SK-N-SH (cell line): ENCODE data around the gene SOWAHA. TPM values are rescaled to one million over a fixed set of nuclear protein-coding genes. Genes with fewer than 3 reads are reported as not detected.

Source experiments
- CTCF ChIA-PET: fragments of 300-600, 350-600 bp; formaldehyde crosslinking; extraction: SDS; loops from one replicate; lab custom pipeline; 2021; lab: Yijun Ruan, JAX
- POLR2A ChIA-PET: fragments of 350-600 bp; sonication (Branson Sonifier 250); formaldehyde crosslinking; extraction: SDS; loops from one replicate; lab custom pipeline; 2020; ENCODE audit warnings: antibody characterized with exemption, inconsistent platforms; lab: Yijun Ruan, JAX
- DNase-seq: peaks from one replicate; pipeline ENCODE4 v3.0.0; 2012
- H2AFZ ChIP-seq: fragments of 200-600 bp; sonication (generic); 2 replicates; pipeline ENCODE4 v1.8.1; 2016; ENCODE audit warnings: antibody characterized with exemption, mild to moderate bottlenecking, low read depth
- H3F3A ChIP-seq: fragments of 200-600 bp; sonication (generic); replicated peaks from 2 replicates; pipeline ENCODE3; 2016; ENCODE audit warnings: antibody characterized with exemption, mild to moderate bottlenecking; ENCODE audit not compliant: insufficient read depth
- H3K27ac ChIP-seq, 2 experiments: fragments of 200-500 bp in 1 of 2; fragments of 200-600 bp in 1 of 2; sonication (Bioruptor generic) in 1 of 2; sonication (generic), shearing (Covaris generic) in 1 of 2; 2 replicates each; pipeline versions ENCODE4 v1.5.1 to v1.6.1; 2014 to 2016; ENCODE audit warnings: low read depth in 2 of 2, inconsistent platforms in 1 of 2, low read length in 1 of 2, mild to moderate bottlenecking in 1 of 2, mixed read lengths in 1 of 2
- H3K27me3 ChIP-seq: fragments of 200-600 bp; sonication (generic), shearing (Covaris generic); 2 replicates; pipeline ENCODE4 v1.6.1; 2016; ENCODE audit warnings: mixed run types; ENCODE audit not compliant: insufficient read depth
- H3K36me3 ChIP-seq, 2 experiments: fragments of 200-500 bp in 1 of 2; fragments of 200-600 bp in 1 of 2; sonication (Bioruptor generic) in 1 of 2; sonication (generic) in 1 of 2; replicated peaks in 1 of 2; 2 replicates each; pipeline versions ENCODE3 to v1.5.1; 2014 to 2016; ENCODE audit warnings: low read length in 1 of 2, mild to moderate bottlenecking in 1 of 2; ENCODE audit not compliant: insufficient read depth in 2 of 2, control insufficient read depth in 1 of 2
- H3K4me1 ChIP-seq, 2 experiments: fragments of 200-500 bp in 1 of 2; fragments of 200-600 bp in 1 of 2; sonication (Bioruptor generic) in 1 of 2; sonication (generic), shearing (Covaris generic) in 1 of 2; 2 replicates each; pipeline versions ENCODE4 v1.5.1 to v1.6.1; 2014 to 2016; ENCODE audit warnings: low read depth in 1 of 2, low read length in 1 of 2, mixed run types in 1 of 2; ENCODE audit not compliant: insufficient read depth in 2 of 2, control insufficient read depth in 1 of 2
- H3K4me2 ChIP-seq: fragments of 200-600 bp; sonication (generic), shearing (Covaris generic); 2 replicates; pipeline ENCODE4 v1.6.1; 2017; ENCODE audit warnings: mixed run types
- H3K4me3 ChIP-seq, 2 experiments: fragments of 200-500 bp in 1 of 2; fragments of 200-600 bp in 1 of 2; sonication (Bioruptor generic) in 1 of 2; sonication (generic), shearing (Covaris generic) in 1 of 2; 2 replicates each; pipeline versions ENCODE4 v1.5.1 to v1.8.1; 2014 to 2016; ENCODE audit warnings: low read depth in 2 of 2, inconsistent platforms in 1 of 2, low read length in 1 of 2, mild to moderate bottlenecking in 1 of 2, mixed read lengths in 1 of 2, moderate library complexity in 1 of 2
- H3K79me2 ChIP-seq: fragments of 200-600 bp; sonication (generic); 2 replicates; pipeline ENCODE4 v1.8.1; 2017; ENCODE audit warnings: mild to moderate bottlenecking; ENCODE audit not compliant: insufficient read depth
- H3K9ac ChIP-seq: fragments of 200-600 bp; sonication (generic); 2 replicates; pipeline ENCODE4 v1.6.1; 2017; ENCODE audit warnings: mixed run types
- H3K9me2 ChIP-seq: fragments of 200-600 bp; sonication (generic); 2 replicates; pipeline ENCODE4 v1.6.1; 2017; ENCODE audit warnings: mixed run types
- H3K9me3 ChIP-seq: fragments of 200-600 bp; sonication (generic); 2 replicates; pipeline ENCODE4 v1.6.1; 2017; ENCODE audit warnings: mixed run types, mild to moderate bottlenecking, moderate library complexity
- H4K20me1 ChIP-seq: fragments of 200-600 bp; sonication (generic); 2 replicates; pipeline ENCODE4 v1.6.1; 2017; ENCODE audit warnings: mild to moderate bottlenecking, mixed run types; ENCODE audit not compliant: insufficient read depth
- CTCF ChIP-seq: fragments of 200-600 bp; sonication (generic); IDR thresholded peaks from 2 replicates; pipeline ENCODE4 v1.6.1; 2017; ENCODE audit warnings: antibody characterized with exemption, mild to moderate bottlenecking, moderate library complexity
- ELF1 ChIP-seq: IDR thresholded peaks from 2 replicates; pipeline ENCODE4 v1.4.0; 2012
- FOXJ3 ChIP-seq: sonication (generic); formaldehyde crosslinking; IDR thresholded peaks from 2 replicates; pipeline ENCODE4 v1.5.1; 2020; ENCODE audit warnings: mild to moderate bottlenecking, missing genetic modification reagents
- GABPA ChIP-seq: IDR thresholded peaks from 2 replicates; pipeline ENCODE4 v1.4.0; 2012; ENCODE audit warnings: low read depth, mild to moderate bottlenecking
- IRF3 ChIP-seq: fragments of 150-350 bp; IDR thresholded peaks from 2 replicates; pipeline ENCODE4 v1.6.1; 2016; ENCODE audit warnings: mild to moderate bottlenecking, low read depth, low read length
- JUND ChIP-seq: IDR thresholded peaks from 2 replicates; pipeline ENCODE4 v1.4.0; 2012
- MEF2A ChIP-seq: IDR thresholded peaks from 2 replicates; pipeline ENCODE4 v1.4.0; 2012; ENCODE audit warnings: low read depth, borderline replicate concordance
- MXI1 ChIP-seq: IDR thresholded peaks from 2 replicates; pipeline ENCODE4 v1.6.1; 2012; ENCODE audit warnings: mild to moderate bottlenecking, low read depth, low read length, improper control_type of control experiment
- NFIC ChIP-seq: IDR thresholded peaks from 2 replicates; pipeline ENCODE4 v1.4.0; 2012; ENCODE audit warnings: borderline replicate concordance
- PBX3 ChIP-seq: IDR thresholded peaks from 2 replicates; pipeline ENCODE4; 2012
- POLR2AphosphoS5 ChIP-seq: IDR thresholded peaks from 2 replicates; pipeline ENCODE4 v1.6.1; 2012; ENCODE audit warnings: low read depth, low read length
- RAD21 ChIP-seq: IDR thresholded peaks from 2 replicates; pipeline ENCODE4 v1.6.1; 2012; ENCODE audit warnings: mild to moderate bottlenecking, low read length
- REST ChIP-seq: IDR thresholded peaks from 2 replicates; pipeline ENCODE4 v1.6.1; 2012; ENCODE audit warnings: mild to moderate bottlenecking, low read depth, low read length, moderate library complexity
- RXRA ChIP-seq: IDR thresholded peaks from 2 replicates; pipeline ENCODE4 v1.4.0; 2012; ENCODE audit warnings: low read depth, mild to moderate bottlenecking, borderline replicate concordance
- SIN3A ChIP-seq: IDR thresholded peaks from 2 replicates; pipeline ENCODE4 v1.6.1; 2012; ENCODE audit warnings: low read depth, mild to moderate bottlenecking, low read length, moderate library complexity, borderline replicate concordance
- TAF1 ChIP-seq: IDR thresholded peaks from 2 replicates; pipeline ENCODE4 v1.6.1; 2012; ENCODE audit warnings: low read depth, mild to moderate bottlenecking, low read length, moderate library complexity, borderline replicate concordance
- WGBS: methylation state at CpG from one replicate; pipeline ENCODE4 v1.1.6; 2017; ENCODE audit warnings: low lambda C conversion rate; 5-methylcytosine and 5-hydroxymethylcytosine counted together
- polyA plus RNA-seq, 3 experiments: library from polyadenylated mRNA; depleted of rRNA; stranded (reverse); fragments of >200 nt; gene quantifications; 2 replicates each; pipeline ENCODE4 v1.2.3, GENCODE V29; 2012

The SOWAHA gene
- polyA plus RNA-seq, 1 of the 3 experiments (the other 2 are of a cell fraction), result 0.30 TPM

- TF ChIP-seq NFIC, result no peak
- TF ChIP-seq TAF1, result no peak
- no peak for TF ChIP-seq ELF1
- TF ChIP-seq IRF3, result no peak
- TF ChIP-seq MEF2A, result no peak
- no peak for TF ChIP-seq POLR2AphosphoS5
- TF ChIP-seq, all 33 proteins: peak for 0
Measured at GRCh38 chr5:132808448-132808847, 4.7 kb upstream of the SOWAHA start (continued).

- Histone ChIP-seq H3K4me1 (peaks cover 0 to 3% of the 10 kb centered on the region in 2 experiments; a peak in 2 of 4 replicates), H3K27ac (no peak overlapping the region), H3F3A (no peaks in the 10 kb centered on the region), H3K4me3 (no peak overlapping the region), H3K79me2 (no peaks in the 10 kb centered on the region), H4K20me1 (no peaks in the 10 kb centered on the region), H3K9me2 (no peaks in the 10 kb centered on the region), H3K9ac (no peak overlapping the region), H3K36me3 (no peaks in the 10 kb centered on the region), H3K4me2 (no peak overlapping the region), H3K27me3 (no peaks in the 10 kb centered on the region), H2AFZ (no peak overlapping the region), H3K9me3 (no peaks in the 10 kb centered on the region)
- TF ChIP-seq CTCF (no peak), JUND (no peak), GABPA (no peak), RXRA (no peak), PBX3 (no peak), SIN3A (no peak), TAF1 (no peak)
- no peak for DNase-seq
- WGBS, result 20% methylated on average over 2 of the region's 3 CpGs
- ChIA-PET CTCF (interaction anchor here (1.0 to 3.1 kb wide), 7 partner anchors 11 to 282 kb away, joined by 3 to 25 read pairs (median 3); no protein-coding TSS in a partner anchor), POLR2A (no interaction called here)
Measured at GRCh38 chr5:132808866-132809265, 4.2 kb upstream of the SOWAHA start.

GRCh38 chr5:132810605-132811004 is 2.5 kb upstream of the SOWAHA start:
- no peak for DNase-seq
- ChIA-PET POLR2A (no interaction called here), CTCF (interaction anchor here (1.5 to 3.1 kb wide), 2 partner anchors 10 to 284 kb away, joined by 7 to 25 read pairs; no protein-coding TSS in a partner anchor)
- H3K4me2 ChIP-seq, result no peak overlapping the region
- H3K9ac ChIP-seq, result no peak overlapping the region
- no peaks in the 10 kb centered on the region for H3K27me3 ChIP-seq
- H3K36me3 ChIP-seq, result no peaks in the 10 kb centered on the region
- H3K4me1 ChIP-seq, result peaks cover 0 to 3% of the 10 kb centered on the region in 2 experiments; a peak in 2 of 4 replicates
- no peaks in the 10 kb centered on the region for H3K79me2 ChIP-seq
- H2AFZ ChIP-seq, result no peak overlapping the region
- 73% methylated on average over 4 of the region's 5 CpGs for WGBS
- no peak for TF ChIP-seq REST
- no peak for TF ChIP-seq CTCF
- TF ChIP-seq RAD21, result no peak
- TF ChIP-seq FOXJ3, result no peak
- TF ChIP-seq MXI1, result no peak
- TF ChIP-seq ELF1, result no peak
- H3K27ac ChIP-seq, result no peak overlapping the region
- no peaks in the 10 kb centered on the region for H3K9me3 ChIP-seq
- H3K9me2 ChIP-seq, result no peaks in the 10 kb centered on the region
- no peaks in the 10 kb centered on the region for H4K20me1 ChIP-seq
- H3F3A ChIP-seq, result peaks cover 6% of the 10 kb centered on the region
- H3K4me3 ChIP-seq, result no peak overlapping the region
